GM19099 (cell line): ENCODE results near the gene DEDD.
A peak's percentile ranks its signal among the peaks of the same experiment; 100 is the strongest.

Experiments used
- POLR2A ChIP-seq: IDR thresholded peaks from 3 replicates; pipeline ENCODE4 v1.6.1; 2011; ENCODE audit warnings: low read depth; ENCODE audit not compliant: insufficient read length; ENCODE audit errors: extremely low read depth

Gene DEDD

DNA sequence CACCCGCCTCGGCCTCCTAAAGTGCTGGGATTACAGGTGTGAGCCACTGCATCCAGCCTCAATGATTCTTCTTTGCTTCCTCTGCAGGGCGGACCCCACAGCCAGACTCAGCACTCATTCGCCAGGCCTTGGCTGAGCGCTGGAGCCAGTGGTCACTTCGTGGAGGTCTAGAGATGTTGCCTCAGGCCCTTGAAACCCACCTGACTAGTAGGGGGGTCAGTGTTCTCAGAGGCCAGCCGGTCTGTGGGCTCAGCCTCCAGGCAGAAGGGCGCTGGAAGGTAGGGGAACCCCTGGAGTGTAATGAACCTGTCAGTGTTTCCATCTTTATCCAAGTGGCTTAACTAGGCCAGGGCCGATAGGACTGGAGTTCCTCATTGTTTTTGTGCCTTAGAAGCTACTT, 36.4 kb upstream of the DEDD start:
- no peak for TF ChIP-seq POLR2A

DNA sequence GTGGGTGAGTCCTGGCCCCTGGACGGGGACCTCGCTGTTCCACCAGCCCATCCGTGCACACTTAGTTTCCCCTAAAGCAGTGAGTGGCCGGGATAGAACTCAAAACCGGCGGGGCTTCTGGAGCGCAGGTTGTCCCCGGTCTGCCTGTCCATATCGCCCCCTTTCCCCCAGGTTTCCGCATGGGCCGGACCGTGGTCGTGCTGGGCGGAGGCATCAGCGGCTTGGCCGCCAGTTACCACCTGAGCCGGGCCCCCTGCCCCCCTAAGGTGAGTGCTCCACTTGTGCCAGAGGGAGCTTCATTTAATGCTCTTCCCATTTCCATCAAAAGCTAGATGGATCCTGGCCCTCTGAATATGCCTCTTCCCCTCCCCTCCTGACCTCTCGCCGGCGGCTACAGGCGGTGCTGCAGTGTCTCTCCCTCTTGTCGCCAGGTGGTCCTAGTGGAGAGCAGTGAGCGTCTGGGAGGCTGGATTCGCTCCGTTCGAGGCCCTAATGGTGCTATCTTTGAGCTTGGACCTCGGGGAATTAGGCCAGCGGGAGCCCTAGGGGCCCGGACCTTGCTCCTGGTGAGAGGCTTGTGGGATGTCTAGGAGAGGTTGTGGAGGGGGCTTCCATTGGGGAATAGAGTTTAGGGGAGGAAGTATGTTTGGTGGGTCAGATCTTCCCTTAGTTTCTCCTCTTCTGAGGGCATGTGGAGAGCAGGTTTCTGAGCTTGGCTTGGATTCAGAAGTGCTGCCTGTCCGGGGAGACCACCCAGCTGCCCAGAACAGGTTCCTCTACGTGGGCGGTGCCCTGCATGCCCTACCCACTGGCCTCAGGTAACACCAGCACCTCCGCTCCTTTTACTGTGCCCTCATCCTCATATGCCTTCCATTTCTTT, 34.4 kb upstream of the DEDD start:
- no peak for TF ChIP-seq POLR2A

DNA sequence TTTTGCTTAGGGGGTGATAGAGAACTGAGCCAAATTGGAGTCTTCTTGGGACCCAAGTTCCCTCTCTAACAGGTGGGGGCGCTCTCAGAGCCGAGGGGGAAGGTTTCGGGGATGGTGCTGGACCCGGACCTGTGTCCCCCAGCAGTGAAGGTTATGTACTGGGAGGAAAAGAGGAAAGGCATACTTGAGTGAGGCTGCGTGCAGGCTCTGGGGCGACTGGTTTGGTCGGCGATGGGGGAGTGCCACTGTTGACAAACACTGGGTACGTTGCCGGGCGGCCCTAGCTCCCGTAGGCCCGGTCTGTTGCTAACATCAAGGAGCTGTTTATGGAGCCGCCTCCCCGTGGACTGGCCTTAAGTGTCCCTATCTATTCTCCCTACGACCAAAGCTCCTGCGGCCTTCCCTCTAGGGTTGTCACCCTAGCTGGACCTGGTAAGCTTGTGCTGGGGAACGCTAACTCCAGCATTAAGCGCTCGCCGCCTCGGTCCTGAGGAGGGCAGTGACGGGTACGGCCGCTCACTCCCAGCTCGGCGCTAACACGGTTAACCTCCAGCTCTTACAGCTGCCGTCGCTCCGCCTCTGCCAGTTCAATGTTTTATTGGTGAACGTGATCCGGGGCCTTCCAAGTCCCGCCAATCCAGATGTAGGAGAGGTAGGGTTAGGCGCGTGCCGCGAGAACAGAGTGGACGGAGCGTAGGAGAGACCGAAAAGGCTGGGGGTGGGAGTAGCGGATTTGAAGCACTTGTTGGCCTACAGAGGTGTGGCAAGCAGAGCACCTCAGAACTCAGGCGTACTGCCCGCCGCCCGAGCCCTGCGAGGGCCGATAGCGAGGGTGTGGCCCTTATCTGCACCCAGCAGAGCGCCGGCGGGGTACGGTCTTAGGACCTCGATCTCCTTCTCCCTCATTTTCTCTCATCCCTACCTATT, 33.5 kb upstream of the DEDD start, which contains the start of gene PPOX:
PPOX (plus strand) TSS at position 685 of the 927 bp plus-strand sequence. CDS start 422 bp downstream, outside the sequence.
- peak; percentile 87 for TF ChIP-seq POLR2A

DNA sequence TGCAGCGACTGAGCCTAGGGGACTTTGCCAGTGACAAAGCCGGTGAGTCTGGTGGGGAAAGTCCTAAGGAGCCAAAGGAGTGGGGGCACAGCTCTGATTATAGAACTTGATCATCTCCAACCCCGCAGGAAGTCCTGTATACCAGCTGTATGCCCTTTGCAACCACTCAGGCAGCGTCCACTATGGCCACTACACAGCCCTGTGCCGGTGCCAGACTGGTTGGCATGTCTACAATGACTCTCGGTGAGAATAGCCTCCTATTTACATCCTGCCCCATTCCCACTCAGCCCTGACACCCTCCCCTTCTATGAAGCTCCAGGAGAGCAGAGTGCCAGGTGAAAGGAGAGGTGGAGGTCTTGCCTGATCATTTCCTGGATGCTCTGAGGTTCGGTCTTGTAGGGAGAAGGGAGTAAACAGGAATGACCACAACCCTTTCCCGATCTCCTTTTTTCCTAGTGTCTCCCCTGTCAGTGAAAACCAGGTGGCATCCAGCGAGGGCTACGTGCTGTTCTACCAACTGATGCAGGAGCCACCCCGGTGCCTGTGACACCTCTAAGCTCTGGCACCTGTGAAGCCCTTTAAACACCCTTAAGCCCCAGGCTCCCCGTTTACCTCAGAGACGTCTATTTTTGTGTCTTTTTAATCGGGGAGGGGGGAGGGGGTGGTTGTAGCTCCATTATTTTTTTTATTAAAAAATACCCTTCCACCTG, 32.6 kb upstream of the DEDD start:
- no peak for TF ChIP-seq POLR2A

DNA sequence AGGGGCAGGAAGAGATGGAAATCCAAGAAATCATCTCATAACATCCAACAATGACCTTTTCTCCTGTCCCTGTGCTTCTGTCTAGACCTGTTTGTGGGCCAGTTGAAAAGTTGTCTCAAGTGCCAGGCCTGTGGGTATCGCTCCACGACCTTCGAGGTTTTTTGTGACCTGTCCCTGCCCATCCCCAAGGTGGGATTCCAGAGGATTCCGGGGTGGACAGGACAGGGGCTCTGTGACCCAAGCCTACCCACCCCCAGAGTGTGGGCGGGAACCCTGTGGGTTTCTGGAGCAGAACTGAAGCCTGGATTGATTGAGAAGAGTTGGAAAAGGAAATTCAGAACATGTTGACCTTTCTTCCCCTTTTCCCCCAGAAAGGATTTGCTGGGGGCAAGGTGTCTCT, 31.3 kb upstream of the DEDD start:
- TF ChIP-seq POLR2A: no peak

DNA sequence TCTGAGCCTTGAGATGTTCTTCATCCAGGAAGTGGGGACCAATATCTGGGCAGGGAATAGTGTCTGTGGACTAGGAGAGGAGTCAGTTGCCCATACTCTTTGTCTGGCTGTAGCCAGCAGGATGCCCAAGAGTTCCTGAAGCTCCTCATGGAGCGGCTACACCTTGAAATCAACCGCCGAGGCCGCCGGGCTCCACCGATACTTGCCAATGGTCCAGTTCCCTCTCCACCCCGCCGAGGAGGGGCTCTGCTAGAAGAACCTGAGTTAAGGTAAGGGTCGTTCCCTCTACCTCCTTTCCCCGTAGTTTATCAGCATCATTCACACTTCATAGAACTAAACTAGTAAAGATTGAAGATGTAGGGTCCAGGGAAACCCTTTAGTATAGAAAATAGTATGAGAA, 30.3 kb upstream of the DEDD start:
- no peak for TF ChIP-seq POLR2A

DNA sequence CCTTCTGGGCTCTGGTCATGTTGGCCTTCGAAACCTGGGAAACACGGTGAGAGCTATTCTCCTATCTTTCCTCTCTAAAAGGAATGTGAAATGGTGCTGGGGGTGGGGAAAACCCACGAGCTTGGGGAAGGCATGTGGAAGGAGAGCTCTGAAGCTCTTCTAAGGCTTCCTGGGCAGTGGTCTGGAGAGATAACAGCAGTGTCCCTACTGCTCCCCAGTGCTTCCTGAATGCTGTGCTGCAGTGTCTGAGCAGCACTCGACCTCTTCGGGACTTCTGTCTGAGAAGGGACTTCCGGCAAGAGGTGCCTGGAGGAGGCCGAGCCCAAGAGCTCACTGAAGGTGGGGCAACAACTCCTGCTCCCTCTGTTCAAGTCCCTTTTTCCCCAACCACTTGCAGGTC, 29.6 kb upstream of the DEDD start:
- no peak for TF ChIP-seq POLR2A

DNA sequence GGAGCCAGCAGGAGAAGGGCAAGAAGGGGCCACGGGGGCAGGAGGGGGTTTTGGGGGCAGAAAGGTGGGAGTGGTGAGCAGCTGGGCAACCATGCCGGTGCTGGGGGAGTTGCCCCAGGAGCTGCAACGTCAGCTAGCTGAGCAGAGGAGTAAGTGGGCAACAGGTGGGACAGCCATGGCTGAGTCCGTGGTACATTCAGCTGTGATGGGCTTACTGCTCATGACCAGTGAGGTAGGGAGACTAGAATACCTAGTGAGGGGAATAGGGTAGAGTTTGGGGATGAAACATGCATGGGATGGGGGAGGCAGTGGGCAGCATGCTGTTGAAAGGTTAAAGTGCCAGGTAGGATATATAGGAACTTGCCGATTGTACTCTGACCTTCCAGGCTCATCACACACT, 29.2 kb upstream of the DEDD start:
- no peak for TF ChIP-seq POLR2A

DNA sequence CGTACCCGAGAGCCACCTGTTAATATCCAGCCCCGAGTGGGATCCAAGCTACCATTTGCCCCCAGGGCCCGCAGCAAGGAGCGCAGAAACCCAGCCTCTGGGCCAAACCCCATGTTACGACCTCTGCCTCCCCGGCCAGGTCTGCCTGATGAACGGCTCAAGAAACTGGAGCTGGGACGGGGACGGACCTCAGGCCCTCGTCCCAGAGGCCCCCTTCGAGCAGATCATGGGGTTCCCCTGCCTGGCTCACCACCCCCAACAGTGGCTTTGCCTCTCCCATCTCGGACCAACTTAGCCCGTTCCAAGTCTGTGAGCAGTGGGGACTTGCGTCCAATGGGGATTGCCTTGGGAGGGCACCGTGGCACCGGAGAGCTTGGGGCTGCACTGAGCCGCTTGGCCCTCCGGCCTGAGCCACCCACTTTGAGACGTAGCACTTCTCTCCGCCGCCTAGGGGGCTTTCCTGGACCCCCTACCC, 28.2 kb upstream of the DEDD start:
- TF ChIP-seq POLR2A: no peak

DNA sequence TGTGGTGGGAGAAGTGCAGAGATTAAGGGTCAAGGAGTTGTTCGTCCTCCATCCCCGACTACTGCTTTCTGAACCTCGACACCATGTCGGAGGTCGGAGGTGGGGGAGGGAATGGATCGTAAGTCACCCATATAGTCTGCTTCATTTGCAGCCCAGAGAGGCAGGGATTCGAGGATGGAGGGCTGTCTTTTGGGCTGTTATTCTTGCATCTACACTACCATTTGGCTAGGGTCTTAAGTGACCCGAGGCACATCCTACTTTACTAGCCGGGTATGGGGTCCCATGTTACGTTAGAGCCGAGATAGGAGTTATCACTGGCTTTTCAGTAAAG, 27.4 kb upstream of the DEDD start:
- no peak for TF ChIP-seq POLR2A

DNA sequence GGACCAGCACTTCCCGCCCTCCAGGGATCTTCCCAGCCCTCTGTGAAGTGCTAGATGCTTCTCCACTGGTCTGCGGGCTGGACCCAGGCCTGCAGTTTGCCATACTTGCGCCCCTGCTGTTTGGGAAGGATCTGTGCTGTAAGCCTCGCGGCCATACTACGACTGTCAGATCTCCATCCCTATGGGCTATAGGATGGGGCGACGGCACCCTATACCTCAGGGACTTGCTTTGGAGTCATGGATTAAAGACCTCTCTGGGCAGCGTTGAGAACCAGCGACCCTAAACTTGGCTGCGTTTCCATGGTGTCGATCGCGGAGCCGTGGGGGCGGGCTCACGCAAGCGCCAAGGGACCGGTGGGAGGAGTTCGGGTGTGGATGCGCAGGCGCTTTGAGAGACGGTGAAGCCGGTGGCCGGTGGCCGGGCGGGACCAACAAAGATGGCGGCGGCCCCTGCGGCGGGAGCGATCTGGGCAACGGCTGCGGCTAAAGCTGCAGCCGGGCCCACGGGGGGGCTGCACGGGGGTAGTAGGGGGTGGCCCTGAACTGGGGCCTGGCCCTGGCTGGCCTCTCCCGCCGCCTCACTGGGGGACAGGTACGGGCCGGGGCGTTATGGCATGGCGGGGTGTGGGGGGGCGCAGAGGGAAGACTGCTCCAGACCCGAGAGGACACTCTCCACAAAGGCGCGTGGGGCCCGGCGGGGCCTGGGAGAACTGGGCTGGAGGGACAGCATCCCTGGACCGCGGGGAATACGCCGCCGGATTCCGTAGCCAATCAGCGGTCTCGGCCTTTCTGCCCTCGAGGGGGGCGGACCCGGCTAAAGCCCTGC, 26.8 kb upstream of the DEDD start, which contains the start of gene USP21:
USP21 (plus strand) TSS at position 414 of the 826 bp plus-strand sequence. CDS start 1,141 bp downstream, outside the sequence.
- peak; percentile 66 for TF ChIP-seq POLR2A

DNA sequence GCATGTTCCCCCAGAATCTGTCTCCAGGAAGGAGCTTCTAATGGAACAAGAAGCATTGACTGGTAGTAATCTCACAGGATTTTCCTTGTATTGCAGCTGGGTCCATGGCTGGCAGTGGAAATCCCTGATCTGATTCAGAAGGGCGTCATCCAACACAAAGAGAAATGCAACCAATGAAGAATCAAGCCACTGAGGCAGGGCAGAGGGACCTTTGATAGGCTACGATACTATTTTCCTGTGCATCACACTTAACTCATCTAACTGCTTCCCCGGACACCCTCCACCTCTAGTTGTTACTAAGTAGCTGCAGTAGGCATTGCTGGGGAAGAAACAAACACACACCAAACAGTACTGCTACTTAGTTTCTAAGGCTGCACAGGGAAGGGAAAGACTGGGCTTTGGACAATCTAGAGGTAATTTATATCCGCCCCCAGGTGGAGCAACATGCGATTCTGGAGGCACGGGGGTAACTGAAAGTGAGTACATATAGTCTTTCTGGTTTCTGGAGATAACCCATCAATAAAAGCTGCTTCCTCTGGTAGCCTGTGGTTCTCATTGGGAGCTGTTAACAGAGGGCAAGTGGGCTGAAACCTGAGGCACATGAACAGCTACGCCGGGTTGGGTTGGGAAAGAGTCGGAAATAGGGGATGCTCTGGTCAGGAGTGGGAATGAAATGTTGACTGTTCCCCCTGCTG, 26.0 kb upstream of the DEDD start:
- TF ChIP-seq POLR2A: no peak

DNA sequence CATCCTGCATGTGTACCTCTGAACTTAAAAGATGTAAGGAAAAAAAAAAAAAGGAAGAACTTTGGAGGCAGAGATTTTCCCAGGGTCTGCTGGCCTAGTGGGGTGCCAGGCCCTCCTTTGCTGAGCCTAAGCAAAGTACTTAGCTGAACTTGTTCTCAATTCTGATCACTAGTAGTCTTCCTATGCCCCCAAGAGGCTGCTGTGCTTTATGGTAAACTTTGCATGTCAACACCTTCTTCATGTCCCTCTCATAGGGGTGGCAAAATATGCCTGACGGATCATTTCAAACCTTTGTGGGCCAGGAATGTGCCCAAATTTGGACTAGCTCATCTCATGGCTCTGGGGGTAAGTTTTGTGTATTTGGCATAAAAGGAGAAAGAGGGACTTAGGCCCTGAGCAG, 25.4 kb upstream of the DEDD start:
- no peak for TF ChIP-seq POLR2A
